ENCODE measurements around the gene GPC5.

DNA sequence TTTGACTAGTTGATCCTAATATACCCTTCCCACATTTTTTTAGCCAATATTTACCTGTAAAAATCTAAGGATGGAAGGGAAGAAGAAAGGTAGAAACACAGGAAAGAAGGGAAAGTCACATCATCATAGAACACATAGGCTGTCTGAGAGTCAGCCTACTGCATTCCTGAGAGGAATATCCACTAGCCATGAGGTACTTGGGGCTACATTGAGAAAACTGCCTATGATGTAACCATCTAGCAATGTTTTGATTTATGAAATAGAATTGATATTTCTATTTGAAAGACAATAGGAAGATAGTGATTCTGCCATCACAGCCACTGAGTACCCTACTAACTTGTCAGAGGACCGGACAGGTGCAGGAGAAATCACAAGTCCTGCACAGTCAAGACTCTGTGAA, 873.8 kb downstream of the GPC5 start:
- TF ChIP-seq HDAC2 (IDR thresholded peaks at IDR 0.05; ENCODE audit: borderline replicate concordance in 1 of 2, low read depth in 2 of 2, low read length in 2 of 2) (no peak), EZH2 (IDR thresholded peaks at IDR 0.05; ENCODE audit: low read depth, low read length, severe bottlenecking) (no peak), CTCF (IDR thresholded peaks at IDR 0.05; ENCODE audit: control extremely low read depth in 1 of 3, insufficient read depth in 1 of 3, low read depth in 1 of 3, low read length in 3 of 3) (no peak), HDAC6 (IDR thresholded peaks at IDR 0.05; ENCODE audit: low read depth, low read length) (no peak), POLR2A (IDR thresholded peaks at IDR 0.05; ENCODE audit: control extremely low read depth in 1 of 2, low read depth in 2 of 2, low read length in 2 of 2) (no peak), ZNF274 (IDR thresholded peaks at IDR 0.05; ENCODE audit: borderline replicate concordance, extremely low read depth, low read length) (no peak), RAD21 (IDR thresholded peaks at IDR 0.05 in 1 of 2, conservative IDR thresholded peaks at IDR 0.05 in 1 of 2; ENCODE audit: low read depth in 2 of 2, low read length in 2 of 2) (no peak), SRF (IDR thresholded peaks at IDR 0.05; ENCODE audit: low read depth, low read length) (no peak), GTF2F1 (IDR thresholded peaks at IDR 0.05; ENCODE audit: borderline replicate concordance, low read depth, low read length) (no peak), TBP (IDR thresholded peaks at IDR 0.05; ENCODE audit: low read depth, low read length) (no peak), JUND (IDR thresholded peaks at IDR 0.05; ENCODE audit: low read length) (no peak), MAFK (IDR thresholded peaks at IDR 0.05; ENCODE audit: low read depth, low read length) (no peak), MAX (IDR thresholded peaks at IDR 0.05) (no peak), SIN3A (conservative IDR thresholded peaks at IDR 0.05 in 1 of 2, IDR thresholded peaks at IDR 0.05 in 1 of 2; ENCODE audit: low read depth in 1 of 2, low read length in 2 of 2) (no peak)

Measured in H1 (cell line).